Endodermal cell (in vitro differentiated cells): ENCODE data around the gene EMX1. TPM values are rescaled to one million over a fixed set of nuclear protein-coding genes. Genes with fewer than 3 reads are reported as not detected.
A peak's percentile ranks its signal among the peaks of the same experiment; 100 is the strongest.

Experiments
- DNase-seq: peaks from one replicate; pipeline ENCODE4 v3.0.0-alpha.2; 2017
- H3K27ac ChIP-seq: 2 replicates; pipeline ENCODE4 v1.5.1; 2013; ENCODE audit warnings: mild to moderate bottlenecking, low read depth, low read length, moderate library complexity
- H3K27me3 ChIP-seq: 2 replicates; pipeline ENCODE4 v1.6.1; 2013; ENCODE audit warnings: mild to moderate bottlenecking, low read length, moderate library complexity; ENCODE audit not compliant: insufficient read depth, control insufficient read depth, poor library complexity, severe bottlenecking
- H3K36me3 ChIP-seq: 2 replicates; pipeline ENCODE4 v1.7.0; 2013; ENCODE audit warnings: mild to moderate bottlenecking, low read length, moderate library complexity; ENCODE audit not compliant: control insufficient read depth, insufficient read depth
- H3K4me1 ChIP-seq: one replicate; pipeline ENCODE4 v1.7.0; 2013; ENCODE audit warnings: low read length; ENCODE audit not compliant: control insufficient read depth, insufficient read depth
- H3K4me3 ChIP-seq: 2 replicates; pipeline ENCODE4 v1.5.1; 2013; ENCODE audit warnings: mild to moderate bottlenecking, low read length, moderate library complexity
- H3K9ac ChIP-seq: 2 replicates; pipeline ENCODE4 v1.6.1; 2013; ENCODE audit warnings: mild to moderate bottlenecking, low read length, moderate library complexity; ENCODE audit not compliant: poor library complexity, severe bottlenecking; ENCODE audit errors: extremely low read depth
- H3K9me3 ChIP-seq: 2 replicates; pipeline ENCODE4 v1.6.1; 2013; ENCODE audit warnings: mild to moderate bottlenecking, low read length, moderate library complexity; ENCODE audit not compliant: control insufficient read depth
- H3K27ac Mint-ChIP-seq: 2 replicates; pipeline ENCODE4 v1.8.0; 2020; ENCODE audit warnings: mixed read lengths
- H3K27me3 Mint-ChIP-seq: 2 replicates; pipeline ENCODE4 v1.8.0; 2021; ENCODE audit warnings: mild to moderate bottlenecking, mixed read lengths; ENCODE audit not compliant: insufficient read depth
- H3K36me3 Mint-ChIP-seq: 2 replicates; pipeline ENCODE4 v1.8.0; 2020; ENCODE audit warnings: low read depth, mixed read lengths
- H3K4me1 Mint-ChIP-seq: 2 replicates; pipeline ENCODE4 v1.8.0; 2020; ENCODE audit warnings: mixed read lengths
- H3K4me3 Mint-ChIP-seq: 2 replicates; pipeline ENCODE4 v1.8.0; 2020; ENCODE audit warnings: mild to moderate bottlenecking, moderate library complexity, mixed read lengths
- H3K9me3 Mint-ChIP-seq: 2 replicates; pipeline ENCODE4 v1.8.0; 2020; ENCODE audit warnings: mild to moderate bottlenecking, mixed read lengths
- CTCF ChIP-seq: fragments of 200-600 bp; sonication (generic); conservative IDR thresholded peaks from 2 replicates; pipeline ENCODE4 v1.5.0; 2021; ENCODE audit warnings: antibody characterized with exemption, mild to moderate bottlenecking
- WGBS, 2 experiments: methylation state at CpG; one replicate each; pipeline versions ENCODE4 v1.1.5 to v1.1.7; 2013; ENCODE audit warnings: missing lambda C conversion rate in 2 of 2, mixed read lengths in 1 of 2; ENCODE audit not compliant: insufficient coverage in 1 of 2, insufficient read length in 1 of 2; 5-methylcytosine and 5-hydroxymethylcytosine counted together
- total RNA-seq, 2 donors: library from RNA; stranded (reverse); fragmentation: NEBNext Ultra II Directional in 1 of 2; extraction: Animal tissue kit (Norgen Biotek cat#: 25700) in 1 of 2; gene quantifications; 2 replicates in 1 of 2; 3 replicates in 1 of 2; pipeline ENCODE4 v1.2.1, GENCODE V29; 2021

EMX1 gene
- total RNA-seq, 2 donors from 2014 or later, result 0.35 to 1.1 TPM

GRCh38 chr2:72920318-72921087 is 3.2 kb downstream of the EMX1 start:
- DNase-seq, result peak; percentile 89
- Histone ChIP-seq H3K4me1 (peaks cover 21% of the 10 kb centered on the region), H3K27me3 (peaks cover 100% of the 10 kb centered on the region), H3K9me3 (no peaks in the 10 kb centered on the region), H3K36me3 (no peaks in the 10 kb centered on the region), H3K4me3 (peak overlapping the region; percentile 40), H3K27ac (no peak overlapping the region), H3K9ac (no peak overlapping the region)
- peaks cover 14% of the 10 kb centered on the region for H3K4me1 Mint-ChIP-seq
- TF ChIP-seq CTCF, result no peak
- H3K27me3 Mint-ChIP-seq, result peaks cover 18% of the 10 kb centered on the region
- H3K36me3 Mint-ChIP-seq, result no peaks in the 10 kb centered on the region
- H3K4me3 Mint-ChIP-seq, result peak overlapping the region; percentile 44
- H3K27ac Mint-ChIP-seq, result no peak overlapping the region
- 1% methylated on average over 55 to 77 of the region's 77 CpGs for WGBS, 2 experiments
- H3K9me3 Mint-ChIP-seq, result peaks cover 16% of the 10 kb centered on the region

GRCh38 chr2:72921088-72921851 is 4.0 kb downstream of the EMX1 start:
- H3K9me3 Mint-ChIP-seq, result peaks cover 16% of the 10 kb centered on the region
- WGBS, 2 experiments, result 9 to 16% methylated on average over 7 to 15 of the region's 15 CpGs
- TF ChIP-seq CTCF, result no peak
- Histone ChIP-seq H3K4me1 (peaks cover 21% of the 10 kb centered on the region), H3K27me3 (peaks cover 100% of the 10 kb centered on the region), H3K36me3 (no peaks in the 10 kb centered on the region), H3K4me3 (no peak overlapping the region), H3K9ac (no peak overlapping the region), H3K9me3 (no peaks in the 10 kb centered on the region), H3K27ac (no peak overlapping the region)
- H3K4me3 Mint-ChIP-seq, result no peak overlapping the region
- H3K36me3 Mint-ChIP-seq, result no peaks in the 10 kb centered on the region
- DNase-seq, result peak; percentile 33
- H3K27me3 Mint-ChIP-seq, result peaks cover 11% of the 10 kb centered on the region
- H3K4me1 Mint-ChIP-seq, result peaks cover 20% of the 10 kb centered on the region
- H3K27ac Mint-ChIP-seq, result no peak overlapping the region

- Mint-ChIP-seq H3K9me3 (peaks cover 16% of the 10 kb centered on the region), H3K27me3 (peaks cover 5% of the 10 kb centered on the region), H3K27ac (no peak overlapping the region), H3K4me1 (peaks cover 21% of the 10 kb centered on the region), H3K4me3 (no peak overlapping the region), H3K36me3 (no peaks in the 10 kb centered on the region)
- Histone ChIP-seq H3K27me3 (peaks cover 100% of the 10 kb centered on the region), H3K4me1 (peaks cover 15% of the 10 kb centered on the region), H3K9me3 (no peaks in the 10 kb centered on the region), H3K27ac (no peak overlapping the region), H3K4me3 (no peak overlapping the region), H3K36me3 (no peaks in the 10 kb centered on the region), H3K9ac (no peak overlapping the region)
- no peak for TF ChIP-seq CTCF
- peak; percentile 41 for DNase-seq
- WGBS, 2 experiments, result 25 to 46% methylated on average over 1 of the region's 1 CpG
These were observed 4.5 kb downstream of the EMX1 start for GRCh38 chr2:72921853-72922252.
